Adrenal gland (tissue), 12 donors: ENCODE measurements around the gene VPS35L. TPM values are rescaled to one million over a fixed set of nuclear protein-coding genes. Genes with fewer than 3 reads are reported as not detected.

Experiments
- DNase-seq, 7 donors: peaks; one replicate each; pipeline ENCODE4 v3.0.0-alpha.2; 2019 to 2020
- H3K27ac ChIP-seq, 5 donors: fragments of 200-600 bp; sonication (generic) in 4 of 5; 1 replicate in 3 of 5; 2 replicates in 2 of 5; pipeline versions ENCODE4 v1.5.1 to v1.8.0; 2016 to 2020; ENCODE audit warnings: mild to moderate bottlenecking in 1 of 5
- H3K27me3 ChIP-seq: fragments of 200-600 bp; 2 replicates; pipeline ENCODE4 v1.8.0; 2021
- H3K36me3 ChIP-seq, 2 donors: fragments of 200-600 bp; replicated peaks in 1 of 2; 1 replicate in 1 of 2; 2 replicates in 1 of 2; pipeline versions ENCODE4 v1.5.1 to v1.8.0; 2018 to 2022
- H3K4me1 ChIP-seq, 2 donors: fragments of 200-600 bp; replicated peaks in 1 of 2; 1 replicate in 1 of 2; 2 replicates in 1 of 2; pipeline versions ENCODE4 v1.5.1 to v1.8.0; 2018 to 2021
- H3K4me3 ChIP-seq, 4 donors: fragments of 200-600 bp; sonication (generic) in 3 of 4; one replicate each; pipeline ENCODE4 v1.5.1; 2016 to 2018
- H3K9me3 ChIP-seq, 3 donors: fragments of 200-600 bp; sonication (generic) in 1 of 3; replicated peaks in 1 of 3; 1 replicate in 2 of 3; 2 replicates in 1 of 3; pipeline versions ENCODE4 v1.5.1 to v1.8.0; 2016 to 2021
- POLR2A ChIP-seq, 2 donors: fragments of 450-650 bp; IDR thresholded peaks; one replicate each; pipeline ENCODE4 v1.6.1; 2017; ENCODE audit warnings: antibody characterized with exemption in 2 of 2, mild to moderate bottlenecking in 2 of 2, moderate library complexity in 1 of 2
- whole genome bisulfite sequencing, 4 donors: extraction: QIAGEN DNeasy Blood & Tissue Kit in 2 of 4; methylation state at CpG; one replicate each; pipeline versions ENCODE4 v1.1.5 to v1.1.7; 2013 to 2017; 5-methylcytosine and 5-hydroxymethylcytosine counted together
- intact Hi-C, 2 donors: fragments of 100-400 bp; cut with DNase I; formaldehyde crosslinking; loops; one replicate each; pipeline versions ENCODE4 v1.14.1 to v1.15.0; 2022 to 2023
- polyA plus RNA-seq, 3 donors: library from polyadenylated mRNA; stranded (reverse); fragments of 200-250 nt in 2 of 3; fragments of 350-450 nt in 1 of 3; fragmentation: Illumina TruSeq in 1 of 3; extraction: RNeasy Lipid Tissue Mini Kit (QIAGEN cat#74804) in 1 of 3; gene quantifications; one replicate each; pipeline ENCODE4 v1.2.3, GENCODE V29; 2013 to 2014
- total RNA-seq, 9 donors: library from RNA; depleted of rRNA in 4 of 9; stranded (reverse); fragments of >200 nt in 4 of 9; fragments of 120-200 nt in 1 of 9; fragmentation: NEBNext Ultra II Directional in 1 of 9; extraction: Animal tissue kit (Norgen Biotek cat#: 25700) in 1 of 9; gene quantifications; one replicate each; pipeline versions ENCODE4 v1.1.0 to v1.2.4, GENCODE V29; 2013 to 2023
- TF ChIP-seq, protein P1 (sequence below), 6 experiments: fragments of 450-650 bp in 4 of 6; fragments of 200-600 bp in 2 of 6; sonication (generic) in 1 of 6; IDR thresholded peaks; 1 replicate in 5 of 6; 2 replicates in 1 of 6; pipeline versions ENCODE4 v1.5.1 to v1.8.0; 2016 to 2021; ENCODE audit warnings: antibody characterized with exemption in 6 of 6, mild to moderate bottlenecking in 2 of 6, moderate library complexity in 1 of 6
- donor health status: healthy with polysubstance abuse.
- donor health status: Bipolar disorder and iron deficiency.
- donor health status: DM: yes; HTN: yes; CAD: no.
- donor health status: DM: no; HTN: no; CAD: no.
- donor health status: DM: no; HTN: no; CAD: no.
- donor health status: DM: yes; HTN: yes; CAD: no.

Gene VPS35L
- total and polyA plus RNA-seq, 12 donors: 38.3 to 96.7 (median 66.9) TPM

GRCh38 chr16:19654147-19654546 is 98.6 kb downstream of the VPS35L start:
- no peaks in the 10 kb centered on the region for H3K27me3 ChIP-seq
- H3K9me3 ChIP-seq: no peaks in the 10 kb centered on the region
- peaks cover 0 to 49% of the 10 kb centered on the region in 2 donors for H3K36me3 ChIP-seq
- H3K4me3 ChIP-seq: no peak overlapping the region
- no peaks in the 10 kb centered on the region for H3K4me1 ChIP-seq
- no peak for DNase-seq
- no peak for TF ChIP-seq POLR2A (IDR thresholded peaks at IDR 0.05)
- TF ChIP-seq, protein P1, sequence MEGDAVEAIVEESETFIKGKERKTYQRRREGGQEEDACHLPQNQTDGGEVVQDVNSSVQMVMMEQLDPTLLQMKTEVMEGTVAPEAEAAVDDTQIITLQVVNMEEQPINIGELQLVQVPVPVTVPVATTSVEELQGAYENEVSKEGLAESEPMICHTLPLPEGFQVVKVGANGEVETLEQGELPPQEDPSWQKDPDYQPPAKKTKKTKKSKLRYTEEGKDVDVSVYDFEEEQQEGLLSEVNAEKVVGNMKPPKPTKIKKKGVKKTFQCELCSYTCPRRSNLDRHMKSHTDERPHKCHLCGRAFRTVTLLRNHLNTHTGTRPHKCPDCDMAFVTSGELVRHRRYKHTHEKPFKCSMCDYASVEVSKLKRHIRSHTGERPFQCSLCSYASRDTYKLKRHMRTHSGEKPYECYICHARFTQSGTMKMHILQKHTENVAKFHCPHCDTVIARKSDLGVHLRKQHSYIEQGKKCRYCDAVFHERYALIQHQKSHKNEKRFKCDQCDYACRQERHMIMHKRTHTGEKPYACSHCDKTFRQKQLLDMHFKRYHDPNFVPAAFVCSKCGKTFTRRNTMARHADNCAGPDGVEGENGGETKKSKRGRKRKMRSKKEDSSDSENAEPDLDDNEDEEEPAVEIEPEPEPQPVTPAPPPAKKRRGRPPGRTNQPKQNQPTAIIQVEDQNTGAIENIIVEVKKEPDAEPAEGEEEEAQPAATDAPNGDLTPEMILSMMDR (IDR thresholded peaks at IDR 0.05): no peak
- intact Hi-C loops: no loop called here
- H3K27ac ChIP-seq: no peak overlapping the region
- 93 to 98% (median 96%) methylated on average over 9 of the region's 9 CpGs for WGBS, 4 donors

GRCh38 chr16:19655242-19655777 is 99.8 kb downstream of the VPS35L start:
- H3K4me1 ChIP-seq: no peaks in the 10 kb centered on the region
- H3K4me3 ChIP-seq: no peak overlapping the region
- peaks cover 0 to 39% of the 10 kb centered on the region in 2 donors for H3K36me3 ChIP-seq
- no peak overlapping the region for H3K27ac ChIP-seq
- 91 to 97% (median 93%) methylated on average over 9 of the region's 9 CpGs for WGBS, 4 donors
- no peak for DNase-seq
- intact Hi-C loops: no loop called here
- H3K27me3 ChIP-seq: no peaks in the 10 kb centered on the region
- no peaks in the 10 kb centered on the region for H3K9me3 ChIP-seq
- TF ChIP-seq, protein P1 (IDR thresholded peaks at IDR 0.05): no peak
- no peak for TF ChIP-seq POLR2A (IDR thresholded peaks at IDR 0.05)

DNA sequence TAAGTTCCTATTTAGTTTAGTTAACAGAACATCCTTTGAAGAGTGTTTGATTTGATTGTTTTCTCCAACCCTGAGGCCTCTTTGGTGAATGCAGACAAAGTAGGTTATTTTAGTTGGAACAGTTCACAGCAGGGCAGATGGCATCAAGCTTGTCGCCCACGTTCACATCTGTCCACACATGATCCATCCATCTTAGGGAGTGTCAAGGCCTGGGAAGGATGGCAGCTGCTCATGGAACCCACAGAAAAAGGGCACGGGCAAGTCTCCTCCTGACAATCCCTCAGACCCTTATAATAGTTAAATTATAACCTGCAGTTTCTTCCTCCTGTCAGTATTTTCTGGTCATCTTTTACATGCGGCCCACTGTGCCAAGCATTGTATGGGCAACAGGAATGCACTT is 102.3 kb downstream of the VPS35L start:
- DNase-seq: no peak
- peaks cover 0 to 27% of the 10 kb centered on the region in 2 donors for H3K36me3 ChIP-seq

DNA sequence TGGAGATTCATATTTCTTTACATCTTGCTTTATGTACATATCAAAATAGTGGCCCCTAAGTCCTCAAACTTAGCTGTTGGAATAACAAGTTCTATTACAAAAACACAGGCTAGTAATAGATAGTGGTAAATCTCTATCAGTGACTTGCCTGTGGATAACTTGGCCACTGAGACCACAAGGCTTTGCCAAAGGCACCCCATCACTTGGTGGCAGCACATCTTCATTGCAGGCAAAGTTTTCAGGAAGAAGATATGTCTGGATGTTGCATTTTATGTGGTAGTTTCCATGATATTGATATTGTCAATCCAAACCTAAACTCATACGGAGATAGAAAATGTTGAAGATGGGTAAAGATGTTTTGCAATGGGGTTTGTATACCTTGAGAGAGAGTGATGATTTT is 104.1 kb downstream of the VPS35L start:
- Histone ChIP-seq H3K9me3 (no peaks in the 10 kb centered on the region), H3K4me1 (no peaks in the 10 kb centered on the region), H3K36me3 (peaks cover 0 to 11% of the 10 kb centered on the region in 2 donors), H3K27ac (no peak overlapping the region), H3K4me3 (no peak overlapping the region), H3K27me3 (no peaks in the 10 kb centered on the region)
- TF ChIP-seq POLR2A (IDR thresholded peaks at IDR 0.05): no peak
- TF ChIP-seq, protein P1 (IDR thresholded peaks at IDR 0.05): no peak
- 92 to 100% (median 96%) methylated on average over 1 of the region's 1 CpG for WGBS, 4 donors
- intact Hi-C loops: no loop called here
- no peak for DNase-seq

More for the DNA sequence above, 102.3 kb downstream of the VPS35L start:
- Histone ChIP-seq H3K27me3 (no peaks in the 10 kb centered on the region), H3K4me1 (no peaks in the 10 kb centered on the region), H3K4me3 (no peak overlapping the region), H3K27ac (no peak overlapping the region), H3K9me3 (no peaks in the 10 kb centered on the region)
- TF ChIP-seq, protein P1 (IDR thresholded peaks at IDR 0.05): no peak
- no peak for TF ChIP-seq POLR2A (IDR thresholded peaks at IDR 0.05)
- WGBS, 4 donors: 79 to 92% (median 92%) methylated on average over 4 of the region's 4 CpGs
- intact Hi-C loops: no loop called here
